HL-60 (cell line): ENCODE data around the gene WIPF1.

Experiments used
- GABPA ChIP-seq: IDR thresholded peaks from 2 replicates; pipeline ENCODE4 v1.6.1; 2012; ENCODE audit warnings: low read depth
- POLR2AphosphoS5 ChIP-seq: IDR thresholded peaks from 2 replicates; pipeline ENCODE4 v1.6.1; 2012; ENCODE audit warnings: low read depth
- SPI1 ChIP-seq: IDR thresholded peaks from 2 replicates; pipeline ENCODE4 v1.6.1; 2012; ENCODE audit warnings: low read depth, mild to moderate bottlenecking, borderline replicate concordance
- TF ChIP-seq, protein P1 (sequence below): IDR thresholded peaks from one replicate; pipeline ENCODE4 v1.5.1; 2011; ENCODE audit warnings: low read length, control low read depth, inconsistent platforms; ENCODE audit not compliant: insufficient read depth
- TF ChIP-seq, protein P2 (sequence below): IDR thresholded peaks from 2 replicates; pipeline ENCODE4 v1.6.1; 2012; ENCODE audit warnings: low read depth; ENCODE audit not compliant: insufficient replicate concordance

DNA sequence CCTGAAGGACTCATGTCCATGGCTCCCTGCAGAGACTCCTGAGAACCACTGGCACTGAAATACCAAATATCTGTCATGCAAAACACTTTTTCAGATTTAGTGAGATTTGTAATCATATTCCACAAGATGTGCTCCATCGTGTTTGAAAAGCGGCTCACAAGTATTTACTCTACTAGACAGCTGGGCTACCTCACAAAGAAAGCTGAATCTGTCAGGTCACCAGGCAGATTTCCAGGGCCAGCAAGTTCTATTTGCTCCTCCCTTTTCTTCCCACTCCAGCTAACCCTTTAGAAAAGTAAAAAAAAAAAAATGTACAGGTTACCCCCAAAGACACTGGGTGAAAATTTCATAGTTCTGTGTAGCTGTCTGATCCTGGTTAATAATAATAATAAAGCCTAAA, 22.9 kb downstream of the WIPF1 start:
- no peak for TF ChIP-seq GABPA
- TF ChIP-seq, protein P1, sequence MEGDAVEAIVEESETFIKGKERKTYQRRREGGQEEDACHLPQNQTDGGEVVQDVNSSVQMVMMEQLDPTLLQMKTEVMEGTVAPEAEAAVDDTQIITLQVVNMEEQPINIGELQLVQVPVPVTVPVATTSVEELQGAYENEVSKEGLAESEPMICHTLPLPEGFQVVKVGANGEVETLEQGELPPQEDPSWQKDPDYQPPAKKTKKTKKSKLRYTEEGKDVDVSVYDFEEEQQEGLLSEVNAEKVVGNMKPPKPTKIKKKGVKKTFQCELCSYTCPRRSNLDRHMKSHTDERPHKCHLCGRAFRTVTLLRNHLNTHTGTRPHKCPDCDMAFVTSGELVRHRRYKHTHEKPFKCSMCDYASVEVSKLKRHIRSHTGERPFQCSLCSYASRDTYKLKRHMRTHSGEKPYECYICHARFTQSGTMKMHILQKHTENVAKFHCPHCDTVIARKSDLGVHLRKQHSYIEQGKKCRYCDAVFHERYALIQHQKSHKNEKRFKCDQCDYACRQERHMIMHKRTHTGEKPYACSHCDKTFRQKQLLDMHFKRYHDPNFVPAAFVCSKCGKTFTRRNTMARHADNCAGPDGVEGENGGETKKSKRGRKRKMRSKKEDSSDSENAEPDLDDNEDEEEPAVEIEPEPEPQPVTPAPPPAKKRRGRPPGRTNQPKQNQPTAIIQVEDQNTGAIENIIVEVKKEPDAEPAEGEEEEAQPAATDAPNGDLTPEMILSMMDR: no peak
- TF ChIP-seq, protein P2, sequence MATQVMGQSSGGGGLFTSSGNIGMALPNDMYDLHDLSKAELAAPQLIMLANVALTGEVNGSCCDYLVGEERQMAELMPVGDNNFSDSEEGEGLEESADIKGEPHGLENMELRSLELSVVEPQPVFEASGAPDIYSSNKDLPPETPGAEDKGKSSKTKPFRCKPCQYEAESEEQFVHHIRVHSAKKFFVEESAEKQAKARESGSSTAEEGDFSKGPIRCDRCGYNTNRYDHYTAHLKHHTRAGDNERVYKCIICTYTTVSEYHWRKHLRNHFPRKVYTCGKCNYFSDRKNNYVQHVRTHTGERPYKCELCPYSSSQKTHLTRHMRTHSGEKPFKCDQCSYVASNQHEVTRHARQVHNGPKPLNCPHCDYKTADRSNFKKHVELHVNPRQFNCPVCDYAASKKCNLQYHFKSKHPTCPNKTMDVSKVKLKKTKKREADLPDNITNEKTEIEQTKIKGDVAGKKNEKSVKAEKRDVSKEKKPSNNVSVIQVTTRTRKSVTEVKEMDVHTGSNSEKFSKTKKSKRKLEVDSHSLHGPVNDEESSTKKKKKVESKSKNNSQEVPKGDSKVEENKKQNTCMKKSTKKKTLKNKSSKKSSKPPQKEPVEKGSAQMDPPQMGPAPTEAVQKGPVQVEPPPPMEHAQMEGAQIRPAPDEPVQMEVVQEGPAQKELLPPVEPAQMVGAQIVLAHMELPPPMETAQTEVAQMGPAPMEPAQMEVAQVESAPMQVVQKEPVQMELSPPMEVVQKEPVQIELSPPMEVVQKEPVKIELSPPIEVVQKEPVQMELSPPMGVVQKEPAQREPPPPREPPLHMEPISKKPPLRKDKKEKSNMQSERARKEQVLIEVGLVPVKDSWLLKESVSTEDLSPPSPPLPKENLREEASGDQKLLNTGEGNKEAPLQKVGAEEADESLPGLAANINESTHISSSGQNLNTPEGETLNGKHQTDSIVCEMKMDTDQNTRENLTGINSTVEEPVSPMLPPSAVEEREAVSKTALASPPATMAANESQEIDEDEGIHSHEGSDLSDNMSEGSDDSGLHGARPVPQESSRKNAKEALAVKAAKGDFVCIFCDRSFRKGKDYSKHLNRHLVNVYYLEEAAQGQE: no peak
- no peak for TF ChIP-seq SPI1
- TF ChIP-seq POLR2AphosphoS5: no peak
